Astrocyte of the cerebellum (primary cell): ENCODE measurements around the gene SIRT7.
"Not testable (repeated sequence)": the region's sequence is repeated elsewhere in the genome, so short reads cannot be mapped to it uniquely, and the experiment has no call there.

ENCODE experiments used
- DNase-seq: peaks from one replicate; pipeline ENCODE4 v3.0.0-alpha.2; 2011; ENCODE audit warnings: low read depth
- H3K4me3 ChIP-seq: 2 replicates; pipeline ENCODE4 v1.5.1; 2011; ENCODE audit warnings: mild to moderate bottlenecking, low read depth, low read length, moderate library complexity
- CTCF ChIP-seq: IDR thresholded peaks from 2 replicates; pipeline ENCODE4 v1.5.1; 2012; ENCODE audit warnings: low read length, low read depth, moderate library complexity, mild to moderate bottlenecking; ENCODE audit errors: missing control alignments
- in situ Hi-C: cut with HindIII; loops from 2 replicates; pipeline ENCODE4 v1.10.0; 2017; ENCODE audit warnings: low sequenced_read_pairs

The SIRT7 gene

GRCh38 chr17:81957691-81958432 lies 39.9 kb upstream of the SIRT7 start:
- no peak overlapping the region for H3K4me3 ChIP-seq
- in situ Hi-C loops = no loop called here

GRCh38 chr17:81956607-81957589 lies 38.9 kb upstream of the SIRT7 start:
- DNase-seq = no peak
- no peak overlapping the region for H3K4me3 ChIP-seq
- no peak for TF ChIP-seq CTCF
- in situ Hi-C loops = no loop called here

More at GRCh38 chr17:81957691-81958432, 39.9 kb upstream of the SIRT7 start:
- DNase-seq = no peak
- no peak for TF ChIP-seq CTCF

GRCh38 chr17:81955756-81956544 lies 38.0 kb upstream of the SIRT7 start:
- no peak for TF ChIP-seq CTCF

GRCh38 chr17:81955058-81955681 lies 37.2 kb upstream of the SIRT7 start:
- TF ChIP-seq CTCF = no peak
- in situ Hi-C loops = no loop called here
- no peak for DNase-seq

More at GRCh38 chr17:81955756-81956544, 38.0 kb upstream of the SIRT7 start:
- no peak for DNase-seq
- H3K4me3 ChIP-seq = no peak overlapping the region
- in situ Hi-C loops = no loop called here

GRCh38 chr17:81954131-81955057 lies 36.4 kb upstream of the SIRT7 start:
- no peak for TF ChIP-seq CTCF
- in situ Hi-C loops = no loop called here
- no peak overlapping the region for H3K4me3 ChIP-seq
- DNase-seq = no peak

More at GRCh38 chr17:81955058-81955681, 37.2 kb upstream of the SIRT7 start:
- H3K4me3 ChIP-seq = no peak overlapping the region

- in situ Hi-C loops, DNase-seq, H3K4me3 ChIP-seq: not testable (repeated sequence)
These were observed 35.5 kb upstream of the SIRT7 start for GRCh38 chr17:81953443-81953842.
